ENCODE data around the gene INTS12.

INTS12 gene

DNA sequence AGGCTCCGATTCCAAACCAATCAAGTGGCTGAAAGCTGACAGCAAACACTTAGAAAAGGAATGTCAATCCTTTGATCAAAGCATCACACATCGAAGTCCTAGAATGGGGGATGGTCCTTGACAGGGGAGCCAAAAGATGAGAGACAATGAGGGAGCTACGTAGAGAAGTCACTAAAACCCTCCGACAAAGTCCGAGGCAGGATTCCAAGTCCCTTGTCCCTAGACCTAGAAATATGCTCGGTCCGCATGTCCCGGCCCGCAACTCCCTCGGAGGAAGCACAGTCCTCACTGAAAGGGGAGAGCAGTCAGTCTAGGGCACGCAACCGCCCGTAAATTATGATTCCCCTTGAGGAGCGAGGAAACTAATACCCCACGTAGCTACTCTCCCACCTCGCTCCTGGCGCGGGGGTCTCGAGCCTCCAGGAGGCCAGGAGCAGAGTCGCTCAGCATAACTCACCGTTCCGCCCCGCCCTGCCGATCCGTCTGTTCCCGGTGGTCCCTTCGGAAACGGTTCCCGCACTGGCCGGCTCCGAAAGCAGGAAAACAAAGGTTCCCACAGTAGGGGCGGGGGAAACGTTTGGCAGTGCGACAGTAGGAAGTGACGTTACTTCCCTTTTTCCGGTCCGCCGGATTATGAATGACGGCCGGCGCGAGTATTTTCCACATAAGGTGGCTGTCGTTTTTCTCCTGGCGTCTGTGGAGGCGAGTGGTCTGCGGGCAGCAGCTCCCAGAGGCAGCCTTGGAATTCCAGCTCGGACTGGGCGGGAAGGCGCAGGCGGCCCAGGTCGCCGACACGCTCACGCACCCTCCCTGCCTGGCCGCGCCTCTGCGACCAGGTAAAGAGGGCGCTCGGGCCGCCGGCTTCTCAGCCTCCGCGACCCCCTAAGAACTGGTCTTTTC lies at the start of gene INTS12, which contains the start of gene GSTCD (continued):
- TF ChIP-seq ZEB2 (tag by site-specific recombination; IDR thresholded peaks at IDR 0.05): peak; percentile 100
- TF ChIP-seq, protein P1, sequence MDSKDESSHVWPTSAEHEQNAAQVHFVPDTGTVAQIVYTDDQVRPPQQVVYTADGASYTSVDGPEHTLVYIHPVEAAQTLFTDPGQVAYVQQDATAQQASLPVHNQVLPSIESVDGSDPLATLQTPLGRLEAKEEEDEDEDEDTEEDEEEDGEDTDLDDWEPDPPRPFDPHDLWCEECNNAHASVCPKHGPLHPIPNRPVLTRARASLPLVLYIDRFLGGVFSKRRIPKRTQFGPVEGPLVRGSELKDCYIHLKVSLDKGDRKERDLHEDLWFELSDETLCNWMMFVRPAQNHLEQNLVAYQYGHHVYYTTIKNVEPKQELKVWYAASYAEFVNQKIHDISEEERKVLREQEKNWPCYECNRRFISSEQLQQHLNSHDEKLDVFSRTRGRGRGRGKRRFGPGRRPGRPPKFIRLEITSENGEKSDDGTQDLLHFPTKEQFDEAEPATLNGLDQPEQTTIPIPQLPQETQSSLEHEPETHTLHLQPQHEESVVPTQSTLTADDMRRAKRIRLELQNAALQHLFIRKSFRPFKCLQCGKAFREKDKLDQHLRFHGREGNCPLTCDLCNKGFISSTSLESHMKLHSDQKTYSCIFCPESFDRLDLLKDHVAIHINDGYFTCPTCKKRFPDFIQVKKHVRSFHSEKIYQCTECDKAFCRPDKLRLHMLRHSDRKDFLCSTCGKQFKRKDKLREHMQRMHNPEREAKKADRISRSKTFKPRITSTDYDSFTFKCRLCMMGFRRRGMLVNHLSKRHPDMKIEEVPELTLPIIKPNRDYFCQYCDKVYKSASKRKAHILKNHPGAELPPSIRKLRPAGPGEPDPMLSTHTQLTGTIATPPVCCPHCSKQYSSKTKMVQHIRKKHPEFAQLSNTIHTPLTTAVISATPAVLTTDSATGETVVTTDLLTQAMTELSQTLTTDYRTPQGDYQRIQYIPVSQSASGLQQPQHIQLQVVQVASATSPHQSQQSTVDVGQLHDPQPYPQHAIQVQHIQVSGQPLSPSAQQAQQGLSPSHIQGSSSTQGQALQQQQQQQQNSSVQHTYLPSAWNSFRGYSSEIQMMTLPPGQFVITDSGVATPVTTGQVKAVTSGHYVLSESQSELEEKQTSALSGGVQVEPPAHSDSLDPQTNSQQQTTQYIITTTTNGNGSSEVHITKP (tag by site-specific recombination; IDR thresholded peaks at IDR 0.05): peak; percentile 65
- no peak; the same call in none of the 2 replicates for TF ChIP-seq EGR2 (tag by site-specific recombination; IDR thresholded peaks at IDR 0.05; ENCODE audit: low read depth)
- 0 out of 2 replicates have a peak, but pooled peaks have one; percentile 29 for TF ChIP-seq ZNF223 (tag by site-specific recombination; IDR thresholded peaks at IDR 0.05)
- TF ChIP-seq, protein P2, sequence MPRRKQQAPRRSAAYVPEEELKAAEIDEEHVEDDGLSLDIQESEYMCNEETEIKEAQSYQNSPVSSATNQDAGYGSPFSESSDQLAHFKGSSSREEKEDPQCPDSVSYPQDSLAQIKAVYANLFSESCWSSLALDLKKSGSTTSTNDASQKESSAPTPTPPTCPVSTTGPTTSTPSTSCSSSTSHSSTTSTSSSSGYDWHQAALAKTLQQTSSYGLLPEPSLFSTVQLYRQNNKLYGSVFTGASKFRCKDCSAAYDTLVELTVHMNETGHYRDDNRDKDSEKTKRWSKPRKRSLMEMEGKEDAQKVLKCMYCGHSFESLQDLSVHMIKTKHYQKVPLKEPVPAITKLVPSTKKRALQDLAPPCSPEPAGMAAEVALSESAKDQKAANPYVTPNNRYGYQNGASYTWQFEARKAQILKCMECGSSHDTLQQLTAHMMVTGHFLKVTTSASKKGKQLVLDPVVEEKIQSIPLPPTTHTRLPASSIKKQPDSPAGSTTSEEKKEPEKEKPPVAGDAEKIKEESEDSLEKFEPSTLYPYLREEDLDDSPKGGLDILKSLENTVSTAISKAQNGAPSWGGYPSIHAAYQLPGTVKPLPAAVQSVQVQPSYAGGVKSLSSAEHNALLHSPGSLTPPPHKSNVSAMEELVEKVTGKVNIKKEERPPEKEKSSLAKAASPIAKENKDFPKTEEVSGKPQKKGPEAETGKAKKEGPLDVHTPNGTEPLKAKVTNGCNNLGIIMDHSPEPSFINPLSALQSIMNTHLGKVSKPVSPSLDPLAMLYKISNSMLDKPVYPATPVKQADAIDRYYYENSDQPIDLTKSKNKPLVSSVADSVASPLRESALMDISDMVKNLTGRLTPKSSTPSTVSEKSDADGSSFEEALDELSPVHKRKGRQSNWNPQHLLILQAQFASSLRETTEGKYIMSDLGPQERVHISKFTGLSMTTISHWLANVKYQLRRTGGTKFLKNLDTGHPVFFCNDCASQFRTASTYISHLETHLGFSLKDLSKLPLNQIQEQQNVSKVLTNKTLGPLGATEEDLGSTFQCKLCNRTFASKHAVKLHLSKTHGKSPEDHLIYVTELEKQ (tag by site-specific recombination; IDR thresholded peaks at IDR 0.05; ENCODE audit: borderline replicate concordance): peak; percentile 85
- no peak for TF ChIP-seq ZNF529 (tag by site-specific recombination; IDR thresholded peaks at IDR 0.05; ENCODE audit: insufficient replicate concordance)
- TF ChIP-seq ZNF621 (tag by site-specific recombination; IDR thresholded peaks at IDR 0.05): no peak
- no peak for TF ChIP-seq ZNF791 (tag by site-specific recombination; IDR thresholded peaks at IDR 0.05)
- TF ChIP-seq ZNF112 (tag by site-specific recombination; IDR thresholded peaks at IDR 0.05): no peak
- TF ChIP-seq ZNF155 (tag by site-specific recombination; IDR thresholded peaks at IDR 0.05): no peak
- TF ChIP-seq WT1 (tag by site-specific recombination; IDR thresholded peaks at IDR 0.05): peak; percentile 48
- TF ChIP-seq ZNF560 (tag by site-specific recombination; IDR thresholded peaks at IDR 0.05; ENCODE audit: borderline replicate concordance): no peak
- no peak for TF ChIP-seq ZNF292 (tag by site-specific recombination; IDR thresholded peaks at IDR 0.05; ENCODE audit: borderline replicate concordance, low read depth)
- TF ChIP-seq, protein P3, sequence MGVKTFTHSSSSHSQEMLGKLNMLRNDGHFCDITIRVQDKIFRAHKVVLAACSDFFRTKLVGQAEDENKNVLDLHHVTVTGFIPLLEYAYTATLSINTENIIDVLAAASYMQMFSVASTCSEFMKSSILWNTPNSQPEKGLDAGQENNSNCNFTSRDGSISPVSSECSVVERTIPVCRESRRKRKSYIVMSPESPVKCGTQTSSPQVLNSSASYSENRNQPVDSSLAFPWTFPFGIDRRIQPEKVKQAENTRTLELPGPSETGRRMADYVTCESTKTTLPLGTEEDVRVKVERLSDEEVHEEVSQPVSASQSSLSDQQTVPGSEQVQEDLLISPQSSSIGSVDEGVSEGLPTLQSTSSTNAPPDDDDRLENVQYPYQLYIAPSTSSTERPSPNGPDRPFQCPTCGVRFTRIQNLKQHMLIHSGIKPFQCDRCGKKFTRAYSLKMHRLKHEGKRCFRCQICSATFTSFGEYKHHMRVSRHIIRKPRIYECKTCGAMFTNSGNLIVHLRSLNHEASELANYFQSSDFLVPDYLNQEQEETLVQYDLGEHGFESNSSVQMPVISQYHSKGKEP (tag by site-specific recombination; IDR thresholded peaks at IDR 0.05): peak; percentile 71; the same call in 1 of the 2 replicates
- TF ChIP-seq ZNF610 (tag by site-specific recombination; IDR thresholded peaks at IDR 0.05; ENCODE audit: borderline replicate concordance): 0 out of 2 replicates have a peak, but pooled peaks have one; percentile 39
- peak; percentile 79 for TF ChIP-seq ZNF335 (tag by site-specific recombination; conservative IDR thresholded peaks at IDR 0.05)
- TF ChIP-seq, protein P4, sequence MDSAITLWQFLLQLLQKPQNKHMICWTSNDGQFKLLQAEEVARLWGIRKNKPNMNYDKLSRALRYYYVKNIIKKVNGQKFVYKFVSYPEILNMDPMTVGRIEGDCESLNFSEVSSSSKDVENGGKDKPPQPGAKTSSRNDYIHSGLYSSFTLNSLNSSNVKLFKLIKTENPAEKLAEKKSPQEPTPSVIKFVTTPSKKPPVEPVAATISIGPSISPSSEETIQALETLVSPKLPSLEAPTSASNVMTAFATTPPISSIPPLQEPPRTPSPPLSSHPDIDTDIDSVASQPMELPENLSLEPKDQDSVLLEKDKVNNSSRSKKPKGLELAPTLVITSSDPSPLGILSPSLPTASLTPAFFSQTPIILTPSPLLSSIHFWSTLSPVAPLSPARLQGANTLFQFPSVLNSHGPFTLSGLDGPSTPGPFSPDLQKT (IDR thresholded peaks at IDR 0.05; ENCODE audit: borderline replicate concordance, low read depth, low read length): no peak
- TF ChIP-seq ZNF416 (tag by site-specific recombination; IDR thresholded peaks at IDR 0.05): 0 out of 2 replicates have a peak, but pooled peaks have one; percentile 41
- TF ChIP-seq ZNF248 (tag by site-specific recombination; IDR thresholded peaks at IDR 0.05): no peak
- no peak for TF ChIP-seq ZNF350 (tag by site-specific recombination; IDR thresholded peaks at IDR 0.05)
- no peak for TF ChIP-seq ZNF157 (tag by site-specific recombination; IDR thresholded peaks at IDR 0.05)
- TF ChIP-seq, protein P5, sequence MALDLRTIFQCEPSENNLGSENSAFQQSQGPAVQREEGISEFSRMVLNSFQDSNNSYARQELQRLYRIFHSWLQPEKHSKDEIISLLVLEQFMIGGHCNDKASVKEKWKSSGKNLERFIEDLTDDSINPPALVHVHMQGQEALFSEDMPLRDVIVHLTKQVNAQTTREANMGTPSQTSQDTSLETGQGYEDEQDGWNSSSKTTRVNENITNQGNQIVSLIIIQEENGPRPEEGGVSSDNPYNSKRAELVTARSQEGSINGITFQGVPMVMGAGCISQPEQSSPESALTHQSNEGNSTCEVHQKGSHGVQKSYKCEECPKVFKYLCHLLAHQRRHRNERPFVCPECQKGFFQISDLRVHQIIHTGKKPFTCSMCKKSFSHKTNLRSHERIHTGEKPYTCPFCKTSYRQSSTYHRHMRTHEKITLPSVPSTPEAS (tag by site-specific recombination; IDR thresholded peaks at IDR 0.05): peak; percentile 72
- peak; percentile 80; the same call in 1 of the 2 replicates for TF ChIP-seq YY2 (tag by site-specific recombination; IDR thresholded peaks at IDR 0.05)
- TF ChIP-seq, protein P6, sequence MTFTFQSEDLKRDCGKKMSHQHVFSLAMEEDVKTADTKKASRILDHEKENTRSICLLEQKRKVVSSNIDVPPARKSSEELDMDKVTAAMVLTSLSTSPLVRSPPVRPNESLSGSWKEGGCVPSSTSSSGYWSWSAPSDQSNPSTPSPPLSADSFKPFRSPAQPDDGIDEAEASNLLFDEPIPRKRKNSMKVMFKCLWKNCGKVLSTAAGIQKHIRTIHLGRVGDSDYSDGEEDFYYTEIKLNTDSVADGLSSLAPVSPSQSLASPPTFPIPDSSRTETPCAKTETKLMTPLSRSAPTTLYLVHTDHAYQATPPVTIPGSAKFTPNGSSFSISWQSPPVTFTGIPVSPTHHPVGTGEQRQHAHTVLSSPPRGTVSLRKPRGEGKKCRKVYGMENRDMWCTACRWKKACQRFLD (tag by site-specific recombination; IDR thresholded peaks at IDR 0.05): peak; percentile 97
- TF ChIP-seq ZNF132 (tag by site-specific recombination; IDR thresholded peaks at IDR 0.05; ENCODE audit: borderline replicate concordance): no peak
- peak; percentile 88 for TF ChIP-seq YY1 (tag by site-specific recombination; IDR thresholded peaks at IDR 0.05)

All from HEK293 (cell line).